ENCODE results near the gene P2RY6. TPM values are rescaled to one million over a fixed set of nuclear protein-coding genes. Genes with fewer than 3 reads are reported as not detected.

The P2RY6 gene, protein sequence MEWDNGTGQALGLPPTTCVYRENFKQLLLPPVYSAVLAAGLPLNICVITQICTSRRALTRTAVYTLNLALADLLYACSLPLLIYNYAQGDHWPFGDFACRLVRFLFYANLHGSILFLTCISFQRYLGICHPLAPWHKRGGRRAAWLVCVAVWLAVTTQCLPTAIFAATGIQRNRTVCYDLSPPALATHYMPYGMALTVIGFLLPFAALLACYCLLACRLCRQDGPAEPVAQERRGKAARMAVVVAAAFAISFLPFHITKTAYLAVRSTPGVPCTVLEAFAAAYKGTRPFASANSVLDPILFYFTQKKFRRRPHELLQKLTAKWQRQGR
- 0.09 TPM in 1 of 2 replicates, not detected in the other for total RNA-seq

DNA sequence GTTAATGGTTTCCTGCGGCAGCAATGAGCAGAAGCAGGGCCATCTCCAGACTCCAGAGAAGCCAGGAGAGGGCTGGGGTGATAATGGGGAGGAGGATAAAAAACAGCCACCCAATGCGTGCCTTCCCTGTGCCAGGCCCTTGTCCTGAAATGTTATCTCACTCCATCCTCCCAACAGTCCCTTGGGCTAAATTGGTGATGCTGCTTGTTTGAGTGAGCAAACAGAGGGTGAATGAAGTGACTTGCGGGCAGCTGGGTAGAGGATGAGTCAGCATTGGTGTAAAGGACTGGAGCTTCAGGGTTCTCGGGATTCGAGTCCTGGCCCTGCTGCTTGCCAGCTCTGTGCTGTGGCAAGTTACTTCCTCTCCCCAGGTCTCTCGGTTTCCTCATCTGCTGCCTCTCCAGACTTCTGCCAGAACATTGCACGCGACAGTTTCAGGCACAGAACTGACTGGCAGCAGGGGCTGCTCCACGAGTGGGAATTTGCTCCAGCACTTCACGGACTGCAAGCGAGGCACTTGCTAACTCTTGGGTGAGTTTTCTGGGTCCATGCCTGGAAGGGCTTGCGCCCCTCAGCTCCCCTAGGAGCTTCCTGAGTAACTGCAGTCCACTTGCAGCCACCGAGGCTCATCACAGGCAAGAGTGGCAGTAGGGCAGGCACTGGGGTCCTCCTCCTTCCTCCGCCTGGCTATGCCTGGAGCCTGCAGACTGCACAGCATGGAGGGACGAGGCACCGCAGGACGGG is at the start of gene P2RY6:
Gene P2RY6 (plus strand): TSS at position 403 of the 744 bp plus-strand sequence. CDS start 24,181 bp downstream, outside the sequence.

DNA sequence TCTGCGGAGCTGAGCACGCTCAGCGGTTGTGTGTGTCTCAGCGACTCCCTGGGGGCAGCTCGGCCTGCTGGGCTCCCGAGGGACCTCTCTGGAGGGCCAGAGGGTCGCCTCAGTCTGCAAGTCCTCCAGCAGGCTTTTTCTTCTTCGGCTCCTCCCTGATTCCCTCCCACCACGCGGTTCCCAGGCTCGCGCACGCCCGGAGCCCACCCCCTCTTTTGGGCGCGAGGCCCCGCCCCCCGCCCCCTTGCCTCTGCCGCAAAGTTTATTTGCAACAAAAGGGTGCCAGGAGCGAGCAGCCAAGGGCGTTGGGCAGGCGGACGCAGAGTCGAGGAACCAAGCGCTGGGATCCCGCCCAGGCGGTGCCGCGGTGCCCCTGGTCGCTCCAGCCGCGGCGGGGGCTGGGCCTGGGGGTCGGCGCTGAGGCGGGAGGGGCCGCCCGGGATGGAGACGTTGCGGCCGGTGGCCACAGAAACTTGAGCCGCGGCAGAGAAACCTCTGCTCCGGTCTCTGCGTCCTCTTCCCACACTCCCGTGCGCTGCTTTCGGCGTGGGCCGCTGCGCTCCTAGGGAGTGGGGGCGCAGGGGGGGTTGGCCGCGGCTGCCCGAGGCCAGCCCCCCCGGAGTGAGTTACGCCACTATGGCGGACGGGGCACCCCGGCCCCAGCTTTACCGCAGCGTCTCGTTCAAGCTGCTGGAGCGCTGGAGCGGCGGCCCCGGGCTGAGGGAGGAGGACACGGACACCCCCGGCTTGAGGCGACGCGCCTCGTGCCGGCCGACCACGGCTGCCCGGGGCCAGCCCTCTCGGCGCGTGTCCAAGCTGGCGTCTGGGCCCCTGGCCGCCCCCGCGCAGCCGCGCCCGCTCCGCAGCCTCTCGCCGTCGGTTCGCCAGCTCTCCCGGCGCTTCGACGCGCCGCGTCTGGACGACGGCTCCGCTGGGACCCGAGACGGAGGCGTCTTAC is 36.1 kb downstream of the P2RY6 start, which contains the start of gene ARHGEF17:
Gene ARHGEF17 (plus strand): TSS at position 274 of the 958 bp plus-strand sequence. CDS start 363 bp downstream, at position 637.

Other genes with a start within 250 kb of the P2RY6 start
- gene FCHSD2, start 130.0 kb upstream of the P2RY6 start, total RNA-seq: 15.0 and 16.4 TPM in 2 replicates
- 4.0 and 5.9 TPM in 2 replicates for gene P2RY2, start 54.1 kb upstream of the P2RY6 start, total RNA-seq
- gene ARHGEF17, start 35.9 kb downstream of the P2RY6 start, total RNA-seq: 21.4 and 34.0 TPM in 2 replicates
- 6.9 and 9.2 TPM in 2 replicates for gene RELT, start 104.1 kb downstream of the P2RY6 start, total RNA-seq